ENCODE data around the gene MTX3. TPM values are rescaled to one million over a fixed set of nuclear protein-coding genes. Genes with fewer than 3 reads are reported as not detected.

MTX3 gene
- total RNA-seq, 1 experiment from 2014 or later: 34.6 TPM

GRCh38 chr5:80037366-80037765 is 46.3 kb upstream of the MTX3 start:
- no peak for DNase-seq (ENCODE audit: low spot score)
- POLR2A ChIA-PET: no interaction called here
- no peak for TF ChIP-seq HMGA2 (CRISPR knock-in tag; IDR thresholded peaks at IDR 0.05)
- peaks cover 11% of the 10 kb centered on the region for H3K4me1 Mint-ChIP-seq
- CTCF ChIA-PET: interaction anchor here (1.5 kb wide), 1 partner anchor 159 kb away, joined by 3 read pairs; no protein-coding TSS in a partner anchor
- no peaks in the 10 kb centered on the region for H3K9me3 Mint-ChIP-seq
- no peak overlapping the region for H3K27ac Mint-ChIP-seq
- no peaks in the 10 kb centered on the region for H3K36me3 Mint-ChIP-seq
- H3K27me3 Mint-ChIP-seq (ENCODE audit: low read depth): peaks cover 46% of the 10 kb centered on the region
- H3K4me3 Mint-ChIP-seq: no peak overlapping the region
- no peak for ATAC-seq

- Mint-ChIP-seq H3K27me3 (ENCODE audit: low read depth) (peaks cover 48% of the 10 kb centered on the region), H3K27ac (no peak overlapping the region), H3K4me3 (peak overlapping the region; percentile 68; the same call in 1 of the 2 replicates), H3K4me1 (peaks cover 11% of the 10 kb centered on the region), H3K36me3 (no peaks in the 10 kb centered on the region), H3K9me3 (no peaks in the 10 kb centered on the region)
- ChIA-PET CTCF (interaction anchor here (0.9 to 1.5 kb wide), 3 partner anchors 10 to 158 kb away, joined by 3 to 4 read pairs (median 3); no protein-coding TSS in a partner anchor), POLR2A (no interaction called here)
- DNase-seq (ENCODE audit: low spot score) (no peak), ATAC-seq (no peak)
- TF ChIP-seq CREB1 (CRISPR knock-in tag; IDR thresholded peaks at IDR 0.05) (no peak), ZNF671 (CRISPR knock-in tag; IDR thresholded peaks at IDR 0.05) (no peak), ZNF121 (CRISPR knock-in tag; IDR thresholded peaks at IDR 0.05) (no peak), ZNF416 (CRISPR knock-in tag; IDR thresholded peaks at IDR 0.05) (no peak), AFF4 (CRISPR knock-in tag; IDR thresholded peaks at IDR 0.05; ENCODE audit: borderline replicate concordance) (no peak), IRF1 (CRISPR knock-in tag; IDR thresholded peaks at IDR 0.05) (no peak)
- TF ChIP-seq, protein P1, sequence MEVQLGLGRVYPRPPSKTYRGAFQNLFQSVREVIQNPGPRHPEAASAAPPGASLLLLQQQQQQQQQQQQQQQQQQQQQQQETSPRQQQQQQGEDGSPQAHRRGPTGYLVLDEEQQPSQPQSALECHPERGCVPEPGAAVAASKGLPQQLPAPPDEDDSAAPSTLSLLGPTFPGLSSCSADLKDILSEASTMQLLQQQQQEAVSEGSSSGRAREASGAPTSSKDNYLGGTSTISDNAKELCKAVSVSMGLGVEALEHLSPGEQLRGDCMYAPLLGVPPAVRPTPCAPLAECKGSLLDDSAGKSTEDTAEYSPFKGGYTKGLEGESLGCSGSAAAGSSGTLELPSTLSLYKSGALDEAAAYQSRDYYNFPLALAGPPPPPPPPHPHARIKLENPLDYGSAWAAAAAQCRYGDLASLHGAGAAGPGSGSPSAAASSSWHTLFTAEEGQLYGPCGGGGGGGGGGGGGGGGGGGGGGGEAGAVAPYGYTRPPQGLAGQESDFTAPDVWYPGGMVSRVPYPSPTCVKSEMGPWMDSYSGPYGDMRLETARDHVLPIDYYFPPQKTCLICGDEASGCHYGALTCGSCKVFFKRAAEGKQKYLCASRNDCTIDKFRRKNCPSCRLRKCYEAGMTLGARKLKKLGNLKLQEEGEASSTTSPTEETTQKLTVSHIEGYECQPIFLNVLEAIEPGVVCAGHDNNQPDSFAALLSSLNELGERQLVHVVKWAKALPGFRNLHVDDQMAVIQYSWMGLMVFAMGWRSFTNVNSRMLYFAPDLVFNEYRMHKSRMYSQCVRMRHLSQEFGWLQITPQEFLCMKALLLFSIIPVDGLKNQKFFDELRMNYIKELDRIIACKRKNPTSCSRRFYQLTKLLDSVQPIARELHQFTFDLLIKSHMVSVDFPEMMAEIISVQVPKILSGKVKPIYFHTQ (CRISPR knock-in tag; IDR thresholded peaks at IDR 0.05): no peak
- TF ChIP-seq, protein P2, sequence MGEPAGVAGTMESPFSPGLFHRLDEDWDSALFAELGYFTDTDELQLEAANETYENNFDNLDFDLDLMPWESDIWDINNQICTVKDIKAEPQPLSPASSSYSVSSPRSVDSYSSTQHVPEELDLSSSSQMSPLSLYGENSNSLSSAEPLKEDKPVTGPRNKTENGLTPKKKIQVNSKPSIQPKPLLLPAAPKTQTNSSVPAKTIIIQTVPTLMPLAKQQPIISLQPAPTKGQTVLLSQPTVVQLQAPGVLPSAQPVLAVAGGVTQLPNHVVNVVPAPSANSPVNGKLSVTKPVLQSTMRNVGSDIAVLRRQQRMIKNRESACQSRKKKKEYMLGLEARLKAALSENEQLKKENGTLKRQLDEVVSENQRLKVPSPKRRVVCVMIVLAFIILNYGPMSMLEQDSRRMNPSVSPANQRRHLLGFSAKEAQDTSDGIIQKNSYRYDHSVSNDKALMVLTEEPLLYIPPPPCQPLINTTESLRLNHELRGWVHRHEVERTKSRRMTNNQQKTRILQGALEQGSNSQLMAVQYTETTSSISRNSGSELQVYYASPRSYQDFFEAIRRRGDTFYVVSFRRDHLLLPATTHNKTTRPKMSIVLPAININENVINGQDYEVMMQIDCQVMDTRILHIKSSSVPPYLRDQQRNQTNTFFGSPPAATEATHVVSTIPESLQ (CRISPR knock-in tag; IDR thresholded peaks at IDR 0.05): no peak
Measured at GRCh38 chr5:80036615-80037014, 45.6 kb upstream of the MTX3 start.

DNA sequence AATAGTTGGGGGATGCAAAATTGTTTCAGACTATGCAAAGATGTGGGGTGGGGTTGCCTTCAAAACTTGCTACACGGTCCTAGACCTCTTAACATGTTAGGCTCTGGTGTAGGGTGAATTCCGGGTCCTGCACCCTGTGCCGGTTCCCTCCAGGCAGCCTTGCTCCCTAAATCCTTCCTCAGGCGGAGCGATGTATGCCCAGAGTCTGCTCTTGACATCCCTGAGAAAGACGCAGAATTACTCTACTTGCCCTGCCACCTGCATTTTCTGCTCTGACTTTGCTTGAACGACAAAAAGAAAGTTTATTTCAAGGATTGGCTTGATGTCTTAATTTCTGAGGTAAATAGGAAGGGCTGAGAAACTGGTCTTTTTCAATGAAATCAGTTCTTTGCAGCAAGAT is 44.8 kb upstream of the MTX3 start:
- no peak overlapping the region for H3K27ac Mint-ChIP-seq
- peaks cover 48% of the 10 kb centered on the region for H3K27me3 Mint-ChIP-seq (ENCODE audit: low read depth)
- TF ChIP-seq CBFB (CRISPR knock-in tag; IDR thresholded peaks at IDR 0.05; ENCODE audit: low read depth) (no peak), ESRRA (CRISPR knock-in tag; IDR thresholded peaks at IDR 0.05; ENCODE audit: borderline replicate concordance) (no peak), ZNF317 (CRISPR knock-in tag; IDR thresholded peaks at IDR 0.05; ENCODE audit: borderline replicate concordance, low read depth) (no peak)
- CTCF ChIA-PET: interaction anchor here (0.6 to 1.5 kb wide), 5 partner anchors 48 to 157 kb away, joined by 3 to 6 read pairs (median 3); no protein-coding TSS in a partner anchor
- H3K9me3 Mint-ChIP-seq: no peaks in the 10 kb centered on the region
- H3K36me3 Mint-ChIP-seq: no peaks in the 10 kb centered on the region
- peaks cover 11% of the 10 kb centered on the region for H3K4me1 Mint-ChIP-seq
- peak overlapping the region; percentile 68 for H3K4me3 Mint-ChIP-seq
- peak; percentile 49 for ATAC-seq
- DNase-seq (ENCODE audit: low spot score): no peak
- POLR2A ChIA-PET: no interaction called here
